Activated T-cell treated with anti-CD3 and anti-CD28 coated beads, Interleukin-2, amount 50 U/mL, for 4 hours (primary cell): ENCODE data around the gene TNFAIP8L2. TPM values are rescaled to one million over a fixed set of nuclear protein-coding genes. Genes with fewer than 3 reads are reported as not detected.
"Not testable (repeated sequence)": the region's sequence is repeated elsewhere in the genome, so short reads cannot be mapped to it uniquely, and the experiment has no call there.

ENCODE experiments used
- ATAC-seq, 2 donors: fragments of 200-7000 bp; cut with Tn5 transposase; one replicate each; pipeline ENCODE4 v1.10.0; 2021
- DNase-seq: peaks from one replicate; pipeline ENCODE4 v3.0.0-alpha.2; 2020
- H3K27me3 Mint-ChIP-seq: one replicate; pipeline ENCODE4 v1.8.0; 2021; ENCODE audit warnings: low read depth, mixed read lengths
- H3K36me3 Mint-ChIP-seq: one replicate; pipeline ENCODE4 v1.8.0; 2022; ENCODE audit warnings: mixed read lengths; ENCODE audit not compliant: insufficient read depth
- H3K4me1 Mint-ChIP-seq: one replicate; pipeline ENCODE4 v1.8.0; 2021; ENCODE audit warnings: low read depth, mixed read lengths
- H3K4me3 Mint-ChIP-seq: one replicate; pipeline ENCODE4 v1.8.0; 2021; ENCODE audit warnings: mild to moderate bottlenecking, moderate library complexity, mixed read lengths
- H3K9me3 Mint-ChIP-seq: one replicate; pipeline ENCODE4 v1.8.0; 2021; ENCODE audit warnings: mixed read lengths
- total RNA-seq, 3 donors: library from RNA; stranded (reverse); gene quantifications; one replicate each; pipeline ENCODE4 v1.2.1, GENCODE V29; 2021

TNFAIP8L2 gene
- total RNA-seq, 3 donors from 2014 or later: 15.8 to 18.3 (median 18.2) TPM

GRCh38 chr1:151192047-151192446 lies 35.6 kb downstream of the TNFAIP8L2 start:
- Mint-ChIP-seq H3K36me3 (no peaks in the 10 kb centered on the region), H3K4me3 (no peak overlapping the region), H3K4me1 (peaks cover 25% of the 10 kb centered on the region), H3K27me3 (peaks cover 3% of the 10 kb centered on the region), H3K9me3 (no peaks in the 10 kb centered on the region)
- DNase-seq (no peak), ATAC-seq (no peak)

GRCh38 chr1:151193304-151193703 lies 36.9 kb downstream of the TNFAIP8L2 start:
- ATAC-seq: no peak
- H3K4me1 Mint-ChIP-seq: peaks cover 28% of the 10 kb centered on the region
- peaks cover 3% of the 10 kb centered on the region for H3K27me3 Mint-ChIP-seq
- DNase-seq: no peak
- H3K4me3 Mint-ChIP-seq: no peak overlapping the region
- no peaks in the 10 kb centered on the region for H3K36me3 Mint-ChIP-seq
- H3K9me3 Mint-ChIP-seq: no peaks in the 10 kb centered on the region

- no peak overlapping the region for H3K4me3 Mint-ChIP-seq
- DNase-seq: no peak
- no peaks in the 10 kb centered on the region for H3K9me3 Mint-ChIP-seq
- peaks cover 3% of the 10 kb centered on the region for H3K27me3 Mint-ChIP-seq
- H3K4me1 Mint-ChIP-seq: peaks cover 23% of the 10 kb centered on the region
- ATAC-seq: no peak
- H3K36me3 Mint-ChIP-seq: no peaks in the 10 kb centered on the region
Measured at GRCh38 chr1:151193856-151194255, 37.4 kb downstream of the TNFAIP8L2 start.

GRCh38 chr1:151194894-151195594 lies 38.6 kb downstream of the TNFAIP8L2 start:
- H3K4me3 Mint-ChIP-seq: not testable (repeated sequence)

GRCh38 chr1:151196292-151196800 lies 39.9 kb downstream of the TNFAIP8L2 start:
- ATAC-seq: no peak
- peaks cover 3% of the 10 kb centered on the region for H3K27me3 Mint-ChIP-seq
- peak; percentile 41 for DNase-seq
- peak overlapping the region; percentile 26 for H3K4me3 Mint-ChIP-seq
- H3K36me3 Mint-ChIP-seq: no peaks in the 10 kb centered on the region
- H3K4me1 Mint-ChIP-seq: peaks cover 29% of the 10 kb centered on the region
- no peaks in the 10 kb centered on the region for H3K9me3 Mint-ChIP-seq

More at GRCh38 chr1:151194894-151195594, 38.6 kb downstream of the TNFAIP8L2 start:
- not testable (repeated sequence) for H3K36me3 Mint-ChIP-seq, H3K9me3 Mint-ChIP-seq, ATAC-seq, H3K27me3 Mint-ChIP-seq
- peaks cover 30% of the 10 kb centered on the region for H3K4me1 Mint-ChIP-seq
- DNase-seq: peak; percentile 13

GRCh38 chr1:151197863-151198253 lies 41.4 kb downstream of the TNFAIP8L2 start:
- H3K36me3 Mint-ChIP-seq: no peaks in the 10 kb centered on the region
- DNase-seq (no peak), ATAC-seq (no peak)
- peaks cover 3% of the 10 kb centered on the region for H3K27me3 Mint-ChIP-seq
- peaks cover 33% of the 10 kb centered on the region for H3K4me1 Mint-ChIP-seq
- peak overlapping the region; percentile 99 for H3K4me3 Mint-ChIP-seq
- H3K9me3 Mint-ChIP-seq: no peaks in the 10 kb centered on the region

GRCh38 chr1:151198254-151199127 lies 42.0 kb downstream of the TNFAIP8L2 start, which contains the start of gene PIP5K1A:
PIP5K1A (plus strand) TSS chr1:151198552; CDS start chr1:151198997, 445 bp downstream.
- H3K9me3 Mint-ChIP-seq: no peaks in the 10 kb centered on the region
- H3K4me3 Mint-ChIP-seq: peak within 1 kb of the TSS; percentile 99
- DNase-seq: peak; percentile 99
- peaks cover 33% of the 10 kb centered on the region for H3K4me1 Mint-ChIP-seq
- peaks cover 3% of the 10 kb centered on the region for H3K27me3 Mint-ChIP-seq
- peak; percentile 90 to 94 for ATAC-seq
- no peaks in the 10 kb centered on the region for H3K36me3 Mint-ChIP-seq

GRCh38 chr1:151199873-151200581 lies 43.6 kb downstream of the TNFAIP8L2 start:
- ATAC-seq (peak; percentile 27), DNase-seq (peak; percentile 9)
- Mint-ChIP-seq H3K4me3 (peak overlapping the region; percentile 99), H3K4me1 (peaks cover 37% of the 10 kb centered on the region), H3K9me3 (no peaks in the 10 kb centered on the region), H3K36me3 (peaks cover 4% of the 10 kb centered on the region), H3K27me3 (peaks cover 2% of the 10 kb centered on the region)

- DNase-seq, H3K4me3 Mint-ChIP-seq, H3K36me3 Mint-ChIP-seq, ATAC-seq, H3K27me3 Mint-ChIP-seq, H3K9me3 Mint-ChIP-seq: not testable (repeated sequence)
- H3K4me1 Mint-ChIP-seq: peaks cover 18% of the 10 kb centered on the region
Measured at GRCh38 chr1:151205381-151205965, 49.0 kb downstream of the TNFAIP8L2 start.

Other genes starting within 250 kb of the TNFAIP8L2 start
- gene SETDB1, start 230.3 kb upstream of the TNFAIP8L2 start, total RNA-seq: 10 to 100 TPM; 37.0 to 40.7 (median 40.7) TPM
- gene CERS2, start 181.8 kb upstream of the TNFAIP8L2 start, total RNA-seq: 100 to 1,000 TPM; 199 to 208 (median 200) TPM
- gene ANXA9, start 174.4 kb upstream of the TNFAIP8L2 start, total RNA-seq: not detected
- 1 to 10 TPM; 5.0 to 7.0 (median 6.5) TPM for gene MINDY1, start 149.7 kb upstream of the TNFAIP8L2 start, total RNA-seq
- gene PRUNE1, start 148.2 kb upstream of the TNFAIP8L2 start, total RNA-seq: 10 to 100 TPM; 11.0 to 13.7 (median 11.9) TPM
- gene BNIPL, start 120.1 kb upstream of the TNFAIP8L2 start, total RNA-seq: under 1 TPM; 0.22 to 0.53 (median 0.28) TPM
- gene C1orf56, start 108.9 kb upstream of the TNFAIP8L2 start, total RNA-seq: 1 to 10 TPM in 2 of 3 donors, under 1 TPM in 1; 0.99 to 1.3 (median 1.1) TPM
- gene CDC42SE1, start 97.0 kb upstream of the TNFAIP8L2 start, total RNA-seq: 100 to 1,000 TPM; 126 to 148 (median 142) TPM
- gene MLLT11, start 96.3 kb upstream of the TNFAIP8L2 start, total RNA-seq: 1 to 10 TPM; 2.3 to 2.8 (median 2.6) TPM
- gene GABPB2, start 85.9 kb upstream of the TNFAIP8L2 start, total RNA-seq: 10 to 100 TPM; 22.0 to 25.7 (median 22.2) TPM
- 1 to 10 TPM in 1 of 3 donors, under 1 TPM in 2; 0.78 to 1.3 (median 0.84) TPM for gene SEMA6C, start 10.0 kb upstream of the TNFAIP8L2 start, total RNA-seq
- gene LYSMD1, start 9.3 kb downstream of the TNFAIP8L2 start, total RNA-seq: 1 to 10 TPM; 3.0 to 4.4 (median 3.5) TPM
- 10 to 100 TPM; 92.8 to 95.0 (median 93.3) TPM for gene SCNM1, start 9.5 kb downstream of the TNFAIP8L2 start, total RNA-seq
- gene TMOD4, start 19.3 kb downstream of the TNFAIP8L2 start, total RNA-seq: 1 to 10 TPM in 2 of 3 donors, under 1 TPM in 1; 0.52 to 2.9 (median 2.3) TPM
- 10 to 100 TPM; 72.5 to 81.9 (median 78.1) TPM for gene VPS72, start 33.5 kb downstream of the TNFAIP8L2 start, total RNA-seq
- gene PIP5K1A, start 41.9 kb downstream of the TNFAIP8L2 start, total RNA-seq: 100 to 1,000 TPM in 2 of 3 donors, 10 to 100 TPM in 1; 98.5 to 110 (median 100) TPM
- 100 to 1,000 TPM; 336 to 368 (median 350) TPM for gene PSMD4, start 98.1 kb downstream of the TNFAIP8L2 start, total RNA-seq
- 10 to 100 TPM; 25.3 to 27.5 (median 25.9) TPM for gene ZNF687, start 125.7 kb downstream of the TNFAIP8L2 start, total RNA-seq
- 10 to 100 TPM; 50.9 to 60.2 (median 57.8) TPM for gene PI4KB, start 170.8 kb downstream of the TNFAIP8L2 start, total RNA-seq
- gene RFX5, start 190.6 kb downstream of the TNFAIP8L2 start, total RNA-seq: 10 to 100 TPM; 48.7 to 58.6 (median 50.9) TPM
- under 1 TPM; 0.43 to 0.82 (median 0.63) TPM for gene SELENBP1, start 216.1 kb downstream of the TNFAIP8L2 start, total RNA-seq
- gene PSMB4, start 242.9 kb downstream of the TNFAIP8L2 start, total RNA-seq: 100 to 1,000 TPM; 641 to 690 (median 678) TPM